WTC11 (cell line): ENCODE data around the gene SLFN5. TPM values are rescaled to one million over a fixed set of nuclear protein-coding genes. Genes with fewer than 3 reads are reported as not detected.

Source experiments
- ATAC-seq: fragments of 200-7000 bp; cut with Tn5 transposase; 2 replicates; pipeline ENCODE4 v1.10.0; 2021; ENCODE audit warnings: mild to moderate bottlenecking, moderate library complexity
- CTCF ChIA-PET: fragments of 300-600 bp; sonication (Branson Sonifier 250); formaldehyde crosslinking; loops from one replicate; lab custom pipeline; 2021; ENCODE audit warnings: antibody characterized with exemption; lab: Charles Lee
- POLR2A ChIA-PET: fragments of 350-600 bp; sonication (Branson Sonifier 250); formaldehyde crosslinking; loops from one replicate; lab custom pipeline; 2021; ENCODE audit warnings: antibody characterized with exemption; lab: Charles Lee
- DNase-seq: peaks from one replicate; pipeline ENCODE4 v3.0.0; 2021; ENCODE audit warnings: low spot score
- H3K27ac Mint-ChIP-seq: 2 replicates; pipeline ENCODE4 v1.8.0; 2021; ENCODE audit warnings: mixed read lengths
- H3K27me3 Mint-ChIP-seq: 2 replicates; pipeline ENCODE4 v1.8.0; 2021; ENCODE audit warnings: low read depth, mild to moderate bottlenecking, moderate library complexity, mixed read lengths
- H3K36me3 Mint-ChIP-seq: 2 replicates; pipeline ENCODE4 v1.8.0; 2021; ENCODE audit warnings: mixed read lengths
- H3K4me1 Mint-ChIP-seq: 2 replicates; pipeline ENCODE4 v1.8.0; 2022; ENCODE audit warnings: mixed read lengths
- H3K4me3 Mint-ChIP-seq: 2 replicates; pipeline ENCODE4 v1.8.0; 2021; ENCODE audit warnings: mild to moderate bottlenecking, moderate library complexity, mixed read lengths
- H3K9me3 Mint-ChIP-seq: 2 replicates; pipeline ENCODE4 v1.8.0; 2021; ENCODE audit warnings: mixed read lengths
- ESRRA ChIP-seq: sonication (generic); formaldehyde crosslinking; IDR thresholded peaks from 2 replicates; pipeline ENCODE4 v1.8.1; 2022; ENCODE audit warnings: mild to moderate bottlenecking, missing genetic modification reagents, borderline replicate concordance
- IRF2 ChIP-seq: sonication (generic); formaldehyde crosslinking; IDR thresholded peaks from 2 replicates; pipeline ENCODE4 v1.8.0; 2022; ENCODE audit warnings: low read depth, missing genetic modification reagents, borderline replicate concordance
- JAZF1 ChIP-seq: fragments of 250-450 bp; sonication (Bioruptor Pico); IDR thresholded peaks from 2 replicates; pipeline ENCODE4 v1.9.0; 2021; ENCODE audit warnings: moderate library complexity, mild to moderate bottlenecking, inconsistent platforms
- KAT7 ChIP-seq: sonication (generic); formaldehyde crosslinking; IDR thresholded peaks from 2 replicates; pipeline ENCODE4 v1.8.1; 2023; ENCODE audit warnings: missing genetic modification reagents, mild to moderate bottlenecking, borderline replicate concordance
- NR1H2 ChIP-seq: sonication (generic); formaldehyde crosslinking; IDR thresholded peaks from 2 replicates; pipeline ENCODE4 v1.9.0; 2021; ENCODE audit warnings: mild to moderate bottlenecking, moderate library complexity, missing genetic modification reagents
- OVOL2 ChIP-seq: fragments of 250-450 bp; sonication (Bioruptor Pico); IDR thresholded peaks from 2 replicates; pipeline ENCODE4 v1.9.0; 2021; ENCODE audit warnings: mild to moderate bottlenecking, borderline replicate concordance
- RELA ChIP-seq: sonication (generic); formaldehyde crosslinking; IDR thresholded peaks from 2 replicates; pipeline ENCODE4 v1.8.1; 2022; ENCODE audit warnings: missing genetic modification reagents, mild to moderate bottlenecking, borderline replicate concordance
- SOX15 ChIP-seq: fragments of 250-450 bp; sonication (Bioruptor Pico); IDR thresholded peaks from 2 replicates; pipeline ENCODE4 v1.9.0; 2021; ENCODE audit warnings: mild to moderate bottlenecking
- TCF7 ChIP-seq: sonication (generic); formaldehyde crosslinking; IDR thresholded peaks from 2 replicates; pipeline ENCODE4 v1.8.0; 2022; ENCODE audit warnings: mild to moderate bottlenecking, low read depth, missing genetic modification reagents, moderate library complexity
- ZNF121 ChIP-seq: sonication (generic); formaldehyde crosslinking; IDR thresholded peaks from 2 replicates; pipeline ENCODE4 v1.8.0; 2023; ENCODE audit warnings: missing genetic modification reagents
- ZNF416 ChIP-seq: fragments of 250-450 bp; sonication (Bioruptor Pico); IDR thresholded peaks from 2 replicates; pipeline ENCODE4 v1.9.0; 2021; ENCODE audit warnings: mild to moderate bottlenecking, inconsistent platforms
- total RNA-seq: library from RNA; stranded (reverse); gene quantifications from 3 replicates; pipeline ENCODE4 v1.2.3, GENCODE V29; 2021
- TF ChIP-seq, protein P1 (sequence below): sonication (generic); formaldehyde crosslinking; IDR thresholded peaks from 2 replicates; pipeline ENCODE4 v1.8.1; 2022; ENCODE audit warnings: mild to moderate bottlenecking, moderate library complexity, missing genetic modification reagents
- TF ChIP-seq, protein P2 (sequence below): sonication (generic); formaldehyde crosslinking; IDR thresholded peaks from 2 replicates; pipeline ENCODE4 v1.8.0; 2023; ENCODE audit warnings: mild to moderate bottlenecking, missing genetic modification reagents
- TF ChIP-seq, protein P3 (sequence below): sonication (generic); formaldehyde crosslinking; IDR thresholded peaks from 2 replicates; pipeline ENCODE4 v1.8.1; 2023; ENCODE audit warnings: mild to moderate bottlenecking, missing genetic modification reagents
- TF ChIP-seq, protein P4 (sequence below): sonication (generic); formaldehyde crosslinking; IDR thresholded peaks from 2 replicates; pipeline ENCODE4 v1.8.0; 2023; ENCODE audit warnings: missing genetic modification reagents, mild to moderate bottlenecking, borderline replicate concordance
- TF ChIP-seq, protein P5 (sequence below): sonication (generic); formaldehyde crosslinking; IDR thresholded peaks from 2 replicates; pipeline ENCODE4 v1.8.0; 2022; ENCODE audit warnings: mild to moderate bottlenecking, missing genetic modification reagents
- TF ChIP-seq, protein P6 (sequence below): fragments of 250-450 bp; sonication (Bioruptor Pico); IDR thresholded peaks from 2 replicates; pipeline ENCODE4 v2.1.2; 2022; ENCODE audit warnings: mild to moderate bottlenecking, moderate library complexity

Gene SLFN5
- total RNA-seq, 1 experiment from 2014 or later, result 7.6 TPM

DNA sequence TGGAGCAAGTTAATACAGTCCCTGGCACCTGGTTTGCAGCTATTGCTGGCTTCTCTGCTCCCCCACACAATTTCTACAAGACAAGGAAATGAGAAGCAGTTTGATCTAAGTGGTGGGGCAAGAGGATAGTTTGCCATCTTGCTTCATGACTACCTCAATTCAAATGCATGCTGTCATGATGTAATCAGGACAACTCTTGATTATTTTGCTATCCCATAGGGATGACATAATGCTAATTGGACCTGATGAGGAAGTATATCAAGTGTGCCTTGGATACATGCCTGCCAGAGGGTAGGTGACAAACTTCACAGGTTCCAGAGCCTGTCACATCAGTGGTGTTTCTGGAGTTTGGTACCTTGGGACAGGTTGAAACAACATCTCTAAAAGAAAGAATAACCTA lies 40.9 kb downstream of the SLFN5 start:
- Mint-ChIP-seq H3K27me3 (peaks cover 15% of the 10 kb centered on the region), H3K36me3 (no peaks in the 10 kb centered on the region), H3K9me3 (peaks cover 12% of the 10 kb centered on the region), H3K4me3 (no peak overlapping the region), H3K4me1 (peaks cover 6% of the 10 kb centered on the region; the same call in 1 of the 2 replicates), H3K27ac (no peak overlapping the region)
- ChIA-PET CTCF (interaction anchor here (3.0 kb wide), 1 partner anchor 29 kb away, joined by 10 read pairs; no protein-coding TSS in a partner anchor), POLR2A (no interaction called here)
- DNase-seq (no peak), ATAC-seq (no peak)
- TF ChIP-seq RELA (CRISPR knock-in tag), result no peak
- no peak for TF ChIP-seq ESRRA
- TF ChIP-seq KAT7 (CRISPR knock-in tag), result no peak
- no peak for TF ChIP-seq IRF2 (CRISPR knock-in tag)
- TF ChIP-seq, protein P1, sequence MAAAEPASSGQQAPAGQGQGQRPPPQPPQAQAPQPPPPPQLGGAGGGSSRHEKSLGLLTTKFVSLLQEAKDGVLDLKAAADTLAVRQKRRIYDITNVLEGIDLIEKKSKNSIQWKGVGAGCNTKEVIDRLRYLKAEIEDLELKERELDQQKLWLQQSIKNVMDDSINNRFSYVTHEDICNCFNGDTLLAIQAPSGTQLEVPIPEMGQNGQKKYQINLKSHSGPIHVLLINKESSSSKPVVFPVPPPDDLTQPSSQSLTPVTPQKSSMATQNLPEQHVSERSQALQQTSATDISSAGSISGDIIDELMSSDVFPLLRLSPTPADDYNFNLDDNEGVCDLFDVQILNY, result no peak
- TF ChIP-seq, protein P2, sequence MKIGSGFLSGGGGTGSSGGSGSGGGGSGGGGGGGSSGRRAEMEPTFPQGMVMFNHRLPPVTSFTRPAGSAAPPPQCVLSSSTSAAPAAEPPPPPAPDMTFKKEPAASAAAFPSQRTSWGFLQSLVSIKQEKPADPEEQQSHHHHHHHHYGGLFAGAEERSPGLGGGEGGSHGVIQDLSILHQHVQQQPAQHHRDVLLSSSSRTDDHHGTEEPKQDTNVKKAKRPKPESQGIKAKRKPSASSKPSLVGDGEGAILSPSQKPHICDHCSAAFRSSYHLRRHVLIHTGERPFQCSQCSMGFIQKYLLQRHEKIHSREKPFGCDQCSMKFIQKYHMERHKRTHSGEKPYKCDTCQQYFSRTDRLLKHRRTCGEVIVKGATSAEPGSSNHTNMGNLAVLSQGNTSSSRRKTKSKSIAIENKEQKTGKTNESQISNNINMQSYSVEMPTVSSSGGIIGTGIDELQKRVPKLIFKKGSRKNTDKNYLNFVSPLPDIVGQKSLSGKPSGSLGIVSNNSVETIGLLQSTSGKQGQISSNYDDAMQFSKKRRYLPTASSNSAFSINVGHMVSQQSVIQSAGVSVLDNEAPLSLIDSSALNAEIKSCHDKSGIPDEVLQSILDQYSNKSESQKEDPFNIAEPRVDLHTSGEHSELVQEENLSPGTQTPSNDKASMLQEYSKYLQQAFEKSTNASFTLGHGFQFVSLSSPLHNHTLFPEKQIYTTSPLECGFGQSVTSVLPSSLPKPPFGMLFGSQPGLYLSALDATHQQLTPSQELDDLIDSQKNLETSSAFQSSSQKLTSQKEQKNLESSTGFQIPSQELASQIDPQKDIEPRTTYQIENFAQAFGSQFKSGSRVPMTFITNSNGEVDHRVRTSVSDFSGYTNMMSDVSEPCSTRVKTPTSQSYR, result no peak
- TF ChIP-seq, protein P3, sequence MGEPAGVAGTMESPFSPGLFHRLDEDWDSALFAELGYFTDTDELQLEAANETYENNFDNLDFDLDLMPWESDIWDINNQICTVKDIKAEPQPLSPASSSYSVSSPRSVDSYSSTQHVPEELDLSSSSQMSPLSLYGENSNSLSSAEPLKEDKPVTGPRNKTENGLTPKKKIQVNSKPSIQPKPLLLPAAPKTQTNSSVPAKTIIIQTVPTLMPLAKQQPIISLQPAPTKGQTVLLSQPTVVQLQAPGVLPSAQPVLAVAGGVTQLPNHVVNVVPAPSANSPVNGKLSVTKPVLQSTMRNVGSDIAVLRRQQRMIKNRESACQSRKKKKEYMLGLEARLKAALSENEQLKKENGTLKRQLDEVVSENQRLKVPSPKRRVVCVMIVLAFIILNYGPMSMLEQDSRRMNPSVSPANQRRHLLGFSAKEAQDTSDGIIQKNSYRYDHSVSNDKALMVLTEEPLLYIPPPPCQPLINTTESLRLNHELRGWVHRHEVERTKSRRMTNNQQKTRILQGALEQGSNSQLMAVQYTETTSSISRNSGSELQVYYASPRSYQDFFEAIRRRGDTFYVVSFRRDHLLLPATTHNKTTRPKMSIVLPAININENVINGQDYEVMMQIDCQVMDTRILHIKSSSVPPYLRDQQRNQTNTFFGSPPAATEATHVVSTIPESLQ (CRISPR knock-in tag), result no peak
- no peak for TF ChIP-seq NR1H2 (CRISPR knock-in tag)
- no peak for TF ChIP-seq SOX15
- TF ChIP-seq ZNF416 (CRISPR knock-in tag), result no peak
- TF ChIP-seq, protein P4, sequence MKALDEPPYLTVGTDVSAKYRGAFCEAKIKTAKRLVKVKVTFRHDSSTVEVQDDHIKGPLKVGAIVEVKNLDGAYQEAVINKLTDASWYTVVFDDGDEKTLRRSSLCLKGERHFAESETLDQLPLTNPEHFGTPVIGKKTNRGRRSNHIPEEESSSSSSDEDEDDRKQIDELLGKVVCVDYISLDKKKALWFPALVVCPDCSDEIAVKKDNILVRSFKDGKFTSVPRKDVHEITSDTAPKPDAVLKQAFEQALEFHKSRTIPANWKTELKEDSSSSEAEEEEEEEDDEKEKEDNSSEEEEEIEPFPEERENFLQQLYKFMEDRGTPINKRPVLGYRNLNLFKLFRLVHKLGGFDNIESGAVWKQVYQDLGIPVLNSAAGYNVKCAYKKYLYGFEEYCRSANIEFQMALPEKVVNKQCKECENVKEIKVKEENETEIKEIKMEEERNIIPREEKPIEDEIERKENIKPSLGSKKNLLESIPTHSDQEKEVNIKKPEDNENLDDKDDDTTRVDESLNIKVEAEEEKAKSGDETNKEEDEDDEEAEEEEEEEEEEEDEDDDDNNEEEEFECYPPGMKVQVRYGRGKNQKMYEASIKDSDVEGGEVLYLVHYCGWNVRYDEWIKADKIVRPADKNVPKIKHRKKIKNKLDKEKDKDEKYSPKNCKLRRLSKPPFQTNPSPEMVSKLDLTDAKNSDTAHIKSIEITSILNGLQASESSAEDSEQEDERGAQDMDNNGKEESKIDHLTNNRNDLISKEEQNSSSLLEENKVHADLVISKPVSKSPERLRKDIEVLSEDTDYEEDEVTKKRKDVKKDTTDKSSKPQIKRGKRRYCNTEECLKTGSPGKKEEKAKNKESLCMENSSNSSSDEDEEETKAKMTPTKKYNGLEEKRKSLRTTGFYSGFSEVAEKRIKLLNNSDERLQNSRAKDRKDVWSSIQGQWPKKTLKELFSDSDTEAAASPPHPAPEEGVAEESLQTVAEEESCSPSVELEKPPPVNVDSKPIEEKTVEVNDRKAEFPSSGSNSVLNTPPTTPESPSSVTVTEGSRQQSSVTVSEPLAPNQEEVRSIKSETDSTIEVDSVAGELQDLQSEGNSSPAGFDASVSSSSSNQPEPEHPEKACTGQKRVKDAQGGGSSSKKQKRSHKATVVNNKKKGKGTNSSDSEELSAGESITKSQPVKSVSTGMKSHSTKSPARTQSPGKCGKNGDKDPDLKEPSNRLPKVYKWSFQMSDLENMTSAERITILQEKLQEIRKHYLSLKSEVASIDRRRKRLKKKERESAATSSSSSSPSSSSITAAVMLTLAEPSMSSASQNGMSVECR, result no peak
- TF ChIP-seq OVOL2, result no peak
- no peak for TF ChIP-seq ZNF121 (CRISPR knock-in tag)
- TF ChIP-seq, protein P5, sequence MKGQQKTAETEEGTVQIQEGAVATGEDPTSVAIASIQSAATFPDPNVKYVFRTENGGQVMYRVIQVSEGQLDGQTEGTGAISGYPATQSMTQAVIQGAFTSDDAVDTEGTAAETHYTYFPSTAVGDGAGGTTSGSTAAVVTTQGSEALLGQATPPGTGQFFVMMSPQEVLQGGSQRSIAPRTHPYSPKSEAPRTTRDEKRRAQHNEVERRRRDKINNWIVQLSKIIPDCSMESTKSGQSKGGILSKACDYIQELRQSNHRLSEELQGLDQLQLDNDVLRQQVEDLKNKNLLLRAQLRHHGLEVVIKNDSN (CRISPR knock-in tag), result no peak
- TF ChIP-seq TCF7 (CRISPR knock-in tag), result no peak
- TF ChIP-seq JAZF1 (CRISPR knock-in tag), result no peak
- TF ChIP-seq, protein P6, sequence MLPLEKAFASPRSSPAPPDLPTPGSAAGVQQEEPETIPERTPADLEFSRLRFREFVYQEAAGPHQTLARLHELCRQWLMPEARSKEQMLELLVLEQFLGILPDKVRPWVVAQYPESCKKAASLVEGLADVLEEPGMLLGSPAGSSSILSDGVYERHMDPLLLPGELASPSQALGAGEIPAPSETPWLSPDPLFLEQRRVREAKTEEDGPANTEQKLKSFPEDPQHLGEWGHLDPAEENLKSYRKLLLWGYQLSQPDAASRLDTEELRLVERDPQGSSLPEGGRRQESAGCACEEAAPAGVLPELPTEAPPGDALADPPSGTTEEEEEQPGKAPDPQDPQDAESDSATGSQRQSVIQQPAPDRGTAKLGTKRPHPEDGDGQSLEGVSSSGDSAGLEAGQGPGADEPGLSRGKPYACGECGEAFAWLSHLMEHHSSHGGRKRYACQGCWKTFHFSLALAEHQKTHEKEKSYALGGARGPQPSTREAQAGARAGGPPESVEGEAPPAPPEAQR, result no peak
